OCI-M2 (cell line): ENCODE results near the gene ISM1.

Experiments
- DNase-seq: peaks from one replicate; lab custom pipeline; 2025; ENCODE audit not compliant: unreplicated experiment; lab: John Stamatoyannopoulos, UW

ISM1 gene

DNA sequence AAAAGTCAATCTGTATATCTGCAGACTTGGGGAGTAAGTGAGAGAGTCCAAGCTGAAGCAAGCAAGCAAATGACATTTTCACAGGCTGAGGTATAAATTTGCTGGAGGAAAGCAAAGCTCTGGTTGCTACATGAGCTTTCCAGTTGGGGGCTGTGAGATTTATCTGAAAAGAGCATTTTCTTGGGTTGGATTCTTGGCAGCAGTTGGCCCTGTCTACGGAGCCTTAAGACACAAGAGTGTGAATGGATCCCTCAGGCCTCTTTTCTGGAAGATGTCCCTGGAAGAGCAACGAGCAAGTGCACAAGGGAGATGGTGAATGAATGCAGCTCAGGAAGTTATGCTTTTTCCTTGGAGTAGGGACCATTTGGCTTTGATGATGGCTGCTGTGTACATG is 30.8 kb downstream of the ISM1 start:
- DNase-seq, result no peak

DNA sequence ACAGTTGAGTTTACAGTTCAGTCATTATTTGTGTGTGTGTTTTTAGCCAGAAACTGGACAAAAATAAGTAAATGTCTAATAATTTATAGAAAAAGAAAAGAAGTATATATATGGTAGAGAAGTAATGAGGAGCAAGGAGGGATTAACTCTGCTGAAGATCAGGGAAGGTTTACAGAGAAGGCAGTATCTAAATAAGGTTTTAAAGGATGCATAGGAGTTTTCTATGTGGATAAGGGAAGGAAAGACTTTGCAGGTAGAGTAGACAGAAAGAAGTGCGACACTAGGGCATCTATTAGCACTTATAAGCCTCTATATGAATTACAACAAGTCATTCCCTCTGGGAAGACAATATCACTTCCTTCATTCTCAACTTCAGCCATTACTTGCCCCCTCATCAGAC is 34.3 kb downstream of the ISM1 start:
- DNase-seq, result no peak

- no peak for DNase-seq
Observed at GRCh38 chr20:13256606-13257005, 35.5 kb downstream of the ISM1 start.

- DNase-seq, result no peak
Observed at GRCh38 chr20:13259921-13260320, 38.8 kb downstream of the ISM1 start.

GRCh38 chr20:13260650-13261279 is 39.7 kb downstream of the ISM1 start:
- no peak for DNase-seq

DNA sequence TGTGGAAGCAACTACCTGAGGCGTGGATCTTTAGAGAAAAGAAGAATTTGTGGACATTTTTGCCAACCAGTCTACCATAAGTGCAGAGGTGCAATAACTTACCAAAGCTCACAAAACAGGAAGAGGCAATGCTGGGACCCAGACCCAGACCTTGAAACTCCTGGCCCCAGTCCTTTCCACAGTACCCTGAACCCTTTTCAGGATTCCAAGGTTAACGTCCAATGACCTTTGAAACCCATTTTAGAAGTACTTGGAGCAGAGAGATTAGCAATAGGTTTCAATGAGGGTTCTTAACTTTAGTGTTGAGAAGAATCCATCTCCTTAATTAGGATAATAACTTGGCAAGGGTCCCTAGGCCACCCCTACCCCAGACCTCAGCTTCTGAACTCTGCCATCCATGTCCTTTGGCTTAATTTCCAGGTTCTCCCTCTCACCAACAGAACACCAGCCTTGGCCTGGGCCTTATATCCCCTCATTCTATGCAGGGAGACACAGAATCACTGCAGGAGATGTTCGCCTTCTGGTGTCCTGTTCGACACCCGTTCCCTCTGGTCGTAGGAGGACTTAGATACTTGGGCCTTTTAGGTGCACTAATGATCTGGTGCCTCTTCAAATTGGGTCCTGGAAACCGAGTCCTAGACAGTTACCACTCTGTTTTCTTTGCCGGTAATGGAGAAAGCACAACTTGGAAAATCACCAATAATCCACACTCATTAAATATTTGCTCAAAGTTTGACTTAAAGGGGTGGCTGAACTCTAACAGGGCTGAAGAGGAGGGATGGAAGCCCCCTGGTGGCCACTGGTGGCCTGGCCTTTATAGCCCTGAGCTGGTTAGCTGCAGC is 40.6 kb downstream of the ISM1 start:
- no peak for DNase-seq

GRCh38 chr20:13262302-13262650 is 41.2 kb downstream of the ISM1 start:
- no peak for DNase-seq

DNA sequence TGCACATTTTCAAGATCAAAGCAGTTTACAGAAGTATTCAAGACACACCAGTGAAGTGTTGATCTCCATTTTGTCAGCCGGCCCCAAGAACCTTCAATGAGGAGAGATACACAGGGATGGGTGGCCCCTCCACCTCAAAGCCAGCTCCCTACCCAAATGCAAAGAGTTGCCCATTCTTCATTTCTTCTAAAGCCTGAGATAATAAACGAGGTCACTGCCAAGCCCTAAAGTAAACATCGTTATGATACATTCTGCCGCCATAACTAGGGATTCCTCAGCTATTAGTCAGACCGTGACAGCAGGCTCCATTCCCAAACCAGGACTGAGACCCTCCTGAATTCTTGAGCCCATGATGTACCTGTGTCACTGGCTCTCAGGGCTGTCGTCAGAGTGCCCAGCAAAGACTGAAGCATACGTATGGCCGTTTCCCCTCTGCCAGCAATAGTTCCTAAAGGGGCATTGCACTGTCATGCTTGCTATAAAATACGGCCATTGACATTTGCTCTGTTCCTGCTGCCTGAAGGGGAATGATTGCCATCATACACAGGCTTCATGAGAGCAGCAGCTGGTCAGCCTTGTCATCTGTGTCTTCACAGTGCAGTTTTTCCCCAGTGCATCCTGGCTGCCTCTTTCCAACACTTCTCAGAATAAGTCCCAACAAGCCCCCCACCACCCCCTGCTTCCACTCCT is 41.7 kb downstream of the ISM1 start:
- no peak for DNase-seq

GRCh38 chr20:13263451-13263850 is 42.4 kb downstream of the ISM1 start:
- no peak for DNase-seq

GRCh38 chr20:13264907-13265306 is 43.8 kb downstream of the ISM1 start:
- DNase-seq, result no peak

DNA sequence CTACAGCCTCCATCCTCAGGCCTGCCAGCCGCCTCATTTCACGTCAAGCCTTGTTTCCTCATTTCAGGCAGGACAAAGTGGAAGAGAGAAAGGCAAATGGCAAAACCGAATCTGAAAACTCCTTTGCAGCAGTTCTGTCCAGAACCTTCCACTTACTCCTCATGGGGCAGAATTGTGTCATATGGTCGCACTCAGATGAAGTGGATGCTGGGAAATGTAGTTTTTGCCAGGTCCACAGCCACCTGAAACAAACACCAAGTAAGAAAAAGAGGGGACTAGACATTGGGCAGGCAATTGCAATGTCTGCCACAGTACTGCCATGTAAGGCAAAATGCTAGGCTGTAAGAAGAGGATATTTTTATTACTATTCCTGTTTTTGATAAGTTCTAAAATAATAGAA is 44.9 kb downstream of the ISM1 start:
- DNase-seq, result no peak

DNA sequence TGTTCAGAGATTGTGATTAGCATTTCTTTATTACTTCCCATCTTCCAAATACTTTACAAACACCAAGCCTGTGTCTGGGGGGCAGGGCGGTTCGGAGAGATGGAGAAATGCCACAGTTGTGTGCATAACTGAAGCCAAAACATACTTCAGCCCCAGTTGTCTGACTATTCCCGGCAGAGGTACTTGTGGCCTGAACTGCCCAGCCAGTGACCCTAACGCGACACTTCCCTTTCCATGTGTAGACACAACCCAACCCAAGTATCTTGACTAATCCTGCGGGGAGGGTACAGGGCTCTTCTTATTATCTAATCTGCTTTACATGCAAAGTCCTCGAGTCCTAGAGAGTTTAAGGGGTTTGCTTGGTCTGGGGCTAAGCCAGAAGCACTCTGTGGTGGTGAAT is 46.2 kb downstream of the ISM1 start:
- DNase-seq, result no peak

DNA sequence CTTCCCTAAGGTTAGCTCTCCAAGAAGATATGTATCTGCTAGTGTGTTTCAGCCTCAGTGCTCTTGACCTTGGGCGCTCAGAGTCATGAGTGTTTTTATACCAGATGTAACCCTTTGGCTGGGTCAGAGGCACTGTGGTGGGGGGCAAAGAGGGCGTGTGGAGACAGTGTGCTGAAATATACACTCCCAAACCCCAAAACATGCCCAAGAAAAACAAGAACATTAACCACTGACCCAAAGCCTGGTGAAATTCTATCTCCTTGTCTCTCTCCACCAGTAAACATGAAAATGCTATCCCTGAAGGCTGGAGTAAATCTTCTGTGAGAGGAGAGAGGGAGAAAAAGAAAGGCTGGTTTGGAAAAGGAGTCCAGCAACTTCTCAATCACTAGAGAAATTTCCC is 47.9 kb downstream of the ISM1 start:
- DNase-seq, result no peak

GRCh38 chr20:13270211-13270610 is 49.1 kb downstream of the ISM1 start:
- DNase-seq, result no peak

DNA sequence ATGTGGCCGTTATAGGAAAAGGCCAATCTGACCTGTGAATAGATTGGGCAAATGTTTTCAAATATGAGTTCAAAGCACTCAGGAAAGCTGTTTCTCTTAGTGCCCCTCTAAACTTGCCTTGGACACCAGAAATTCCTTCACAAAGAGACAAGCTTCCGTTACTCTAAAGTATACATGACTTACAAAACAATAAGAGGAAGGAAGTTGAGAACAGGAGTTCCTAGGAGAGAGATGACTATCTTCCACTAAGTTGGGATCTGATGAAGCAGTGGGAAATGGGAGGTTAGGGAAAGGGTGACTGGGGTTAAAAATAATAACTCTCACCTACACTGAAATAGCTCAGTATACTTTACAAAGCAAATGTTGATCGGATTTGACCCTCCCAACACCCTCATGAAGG is 50.0 kb downstream of the ISM1 start:
- no peak for DNase-seq

DNA sequence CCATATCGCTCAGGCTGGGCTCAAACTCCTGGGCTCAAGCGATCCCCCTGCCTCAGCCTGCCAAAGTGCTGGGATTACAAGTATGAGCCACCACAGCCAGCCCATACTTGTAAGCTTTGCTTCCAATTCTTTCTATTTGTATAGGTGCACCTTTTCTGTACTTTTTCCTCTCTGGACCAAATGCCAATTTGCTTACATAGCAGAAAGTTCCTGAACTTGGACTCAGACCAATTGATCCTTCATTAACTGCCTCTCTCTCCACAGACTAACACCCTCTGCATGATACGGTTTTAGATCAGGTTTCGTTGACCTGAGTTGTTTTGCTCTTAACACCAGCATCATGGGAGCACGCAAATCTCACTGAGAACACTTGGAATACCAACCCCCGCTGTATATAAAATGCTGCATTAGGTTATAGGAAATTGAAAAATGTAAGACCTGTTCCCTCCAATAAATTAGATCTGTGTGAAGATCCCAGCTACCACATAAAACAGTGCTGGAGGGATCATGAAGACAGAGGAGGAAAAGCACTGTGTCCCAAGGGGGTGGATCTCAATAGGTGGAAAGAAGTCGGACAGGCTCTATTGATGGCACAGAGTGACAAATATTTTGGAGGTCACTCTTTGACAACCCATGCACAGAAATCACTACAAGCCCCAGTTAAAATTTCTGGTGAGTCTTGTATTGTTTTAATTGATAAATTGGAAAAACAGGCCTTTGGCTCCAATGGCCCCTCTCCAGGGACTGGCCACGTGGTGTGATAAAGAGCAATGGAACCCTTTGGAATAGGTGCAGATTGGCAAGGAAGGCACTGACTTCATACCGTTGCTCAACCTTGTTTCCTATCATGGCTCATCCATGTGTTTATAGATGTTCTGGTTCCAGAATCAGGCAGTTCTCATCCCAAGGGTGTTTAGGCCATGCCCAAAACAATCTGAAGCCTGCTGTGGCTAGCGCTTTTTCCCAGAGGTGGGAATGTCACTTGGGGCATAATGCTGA is 51.2 kb downstream of the ISM1 start:
- DNase-seq, result no peak

DNA sequence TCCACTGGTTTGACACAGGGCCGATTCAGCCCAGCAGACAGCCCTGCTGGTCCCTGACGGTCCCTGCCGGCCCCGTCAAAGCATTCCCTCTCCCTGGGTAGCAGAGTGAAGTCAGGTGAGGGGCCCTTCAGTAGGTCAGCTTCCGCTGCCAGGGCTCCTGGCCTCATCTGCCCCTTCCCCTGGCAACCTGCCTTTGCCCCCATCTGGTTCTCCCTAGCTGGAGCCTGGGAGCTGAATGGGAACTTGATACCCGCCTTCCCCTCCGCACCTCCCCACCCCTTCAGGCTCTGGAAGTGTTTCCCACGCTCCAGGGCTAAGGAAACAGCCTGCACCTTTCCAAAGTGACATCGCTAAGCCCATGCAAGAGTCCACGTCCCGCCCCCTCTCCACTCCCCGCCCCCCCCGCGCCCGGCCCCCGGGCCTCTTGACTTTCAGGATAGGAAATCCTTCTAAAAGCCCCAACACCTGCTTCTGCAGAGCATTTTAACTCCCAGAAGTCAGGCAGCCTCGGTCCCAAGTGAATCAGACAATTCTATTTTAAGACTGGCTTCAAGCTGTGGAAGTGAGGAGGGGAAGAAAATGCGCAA is 53.3 kb downstream of the ISM1 start:
- no peak for DNase-seq

- no peak for DNase-seq
Observed at GRCh38 chr20:13276945-13277541, 56.0 kb downstream of the ISM1 start.

DNA sequence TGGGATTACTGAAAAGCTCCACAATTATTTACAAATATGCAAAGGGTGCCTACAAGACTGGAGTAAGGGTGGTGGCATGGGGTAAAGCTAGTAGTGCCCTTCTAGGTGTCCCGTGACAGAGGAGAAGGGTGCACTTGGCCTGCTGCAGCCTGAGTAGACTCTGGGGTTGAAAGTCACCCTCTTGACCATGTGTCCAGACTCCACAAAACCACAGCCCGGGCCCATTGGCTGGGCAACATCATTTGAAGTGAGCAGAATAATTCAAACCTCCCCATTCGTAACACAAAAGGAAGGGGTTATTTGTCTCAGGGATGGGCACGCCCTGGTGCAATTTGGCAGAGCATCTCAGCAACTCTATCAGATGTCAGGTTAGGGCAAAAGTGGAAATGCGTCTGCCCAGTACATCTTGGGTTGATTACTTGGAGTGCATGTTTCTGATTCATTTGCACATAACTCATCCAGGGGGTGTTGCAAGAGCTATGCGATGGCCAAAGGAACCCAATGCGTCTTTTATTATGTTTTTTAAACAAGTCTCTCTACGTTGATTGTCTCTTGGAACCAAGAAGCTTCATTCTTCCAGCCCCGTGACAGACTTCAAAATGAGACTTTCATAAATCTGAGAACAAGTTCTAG is 56.7 kb downstream of the ISM1 start:
- DNase-seq, result no peak
